ENCODE measurements around the gene SLC13A2. TPM values are rescaled to one million over a fixed set of nuclear protein-coding genes. Genes with fewer than 3 reads are reported as not detected.

The SLC13A2 gene
- total and polyA plus RNA-seq, 2 of the 4 experiments (the other 2 are of a cell fraction): not detected

- intact Hi-C loops (cut with micrococcal nuclease): loop anchor here (10.0 kb wide), 1 partner anchor 140 kb away; the partner anchor contains the start of gene SLC46A1
Measured at GRCh38 chr17:28545141-28545503, 71.7 kb downstream of the SLC13A2 start.

More at GRCh38 chr17:28545141-28545503, 71.7 kb downstream of the SLC13A2 start:
- Histone ChIP-seq H3K4me3 (ENCODE audit: insufficient read depth, low read depth, low read length) (no peak overlapping the region), H4K91ac (ENCODE audit: insufficient read depth, low read depth, low read length) (no peak overlapping the region), H3K56ac (ENCODE audit: extremely low read depth, insufficient read depth, low read length) (no peak overlapping the region), H3K9me3 (ENCODE audit: control insufficient read depth, insufficient read depth, low read length) (no peaks in the 10 kb centered on the region), H2AK5ac (ENCODE audit: low read depth, low read length) (no peak overlapping the region), H2BK5ac (ENCODE audit: low read depth, low read length, poor library complexity, severe bottlenecking) (no peak overlapping the region), H2BK120ac (ENCODE audit: low read depth, low read length) (no peak overlapping the region), H3K4ac (ENCODE audit: low read depth, low read length) (no peak overlapping the region), H3K18ac (ENCODE audit: low read depth, low read length) (no peak overlapping the region), H4K8ac (ENCODE audit: low read depth in 2 of 2, low read length in 2 of 2) (no peak overlapping the region), H3K36me3 (ENCODE audit: control insufficient read depth, insufficient read depth, low read length) (peaks cover 8% of the 10 kb centered on the region; the same call in 1 of the 2 replicates), H2BK20ac (ENCODE audit: low read depth, low read length) (no peak overlapping the region), H2AK9ac (replicated peaks; ENCODE audit: low read depth, low read length, poor library complexity) (no peak overlapping the region), H3K79me1 (ENCODE audit: low read depth in 1 of 2, low read length in 2 of 2) (peaks cover 3 to 6% of the 10 kb centered on the region in 2 experiments; a peak in 1 of 4 replicates), H3K14ac (replicated peaks; ENCODE audit: low read depth, low read length) (no peak overlapping the region), H3K9me1 (ENCODE audit: insufficient read depth, low read length) (no peaks in the 10 kb centered on the region), H3K9ac (ENCODE audit: low read depth, low read length) (no peak overlapping the region), H3K4me1 (ENCODE audit: control insufficient read depth, insufficient read depth, low read length) (no peaks in the 10 kb centered on the region), H4K5ac (ENCODE audit: low read depth, low read length) (no peak overlapping the region), H4K20me1 (ENCODE audit: insufficient read depth, low read length) (no peaks in the 10 kb centered on the region), H3K23ac (ENCODE audit: low read depth, low read length) (no peak overlapping the region), H3K27ac (ENCODE audit: insufficient read depth, low read length) (no peak overlapping the region), H3K4me2 (ENCODE audit: low read depth, low read length) (no peak overlapping the region), H2BK15ac (ENCODE audit: low read depth, low read length) (no peak overlapping the region), H3K27me3 (ENCODE audit: control insufficient read depth, insufficient read depth, low read length) (no peaks in the 10 kb centered on the region), H2AFZ (replicated peaks; ENCODE audit: low read length, poor library complexity) (no peak overlapping the region)
- POLR2A ChIA-PET (ENCODE audit: unreplicated experiment): no interaction called here
- BruUV-seq (replicated peaks): no TSS peak
- TF ChIP-seq MAZ (IDR thresholded peaks at IDR 0.05; ENCODE audit: borderline replicate concordance, low read depth, low read length) (no peak), MAFK (IDR thresholded peaks at IDR 0.05; ENCODE audit: low read depth, low read length) (no peak), CTCF (conservative IDR thresholded peaks at IDR 0.05; ENCODE audit: low read depth, low read length) (no peak), CEBPB (IDR thresholded peaks at IDR 0.05; ENCODE audit: low read depth, low read length) (no peak), POLR2A (IDR thresholded peaks at IDR 0.05; ENCODE audit: low read depth, low read length) (no peak), FOS (IDR thresholded peaks at IDR 0.05; ENCODE audit: low read depth, low read length) (no peak), NFE2L2 (IDR thresholded peaks at IDR 0.05; ENCODE audit: low read depth, low read length) (no peak), ELK1 (IDR thresholded peaks at IDR 0.05; ENCODE audit: borderline replicate concordance, low read depth, low read length) (no peak), MXI1 (IDR thresholded peaks at IDR 0.05; ENCODE audit: borderline replicate concordance, low read depth, low read length) (no peak), RAD21 (IDR thresholded peaks at IDR 0.05; ENCODE audit: low read length) (no peak), CHD1 (IDR thresholded peaks at IDR 0.05; ENCODE audit: low read depth, low read length) (no peak), BHLHE40 (IDR thresholded peaks at IDR 0.05; ENCODE audit: low read depth, low read length) (no peak), SMC3 (IDR thresholded peaks at IDR 0.05; ENCODE audit: low read depth, low read length) (no peak), USF2 (IDR thresholded peaks at IDR 0.05; ENCODE audit: low read depth, low read length) (no peak), RCOR1 (IDR thresholded peaks at IDR 0.05; ENCODE audit: insufficient replicate concordance, low read length) (no peak), RFX5 (IDR thresholded peaks at IDR 0.05; ENCODE audit: low read depth, low read length) (no peak)
- DNase-seq (no peak), ATAC-seq (ENCODE audit: low read depth) (no peak)
- in situ Hi-C loops (cut with MboI; ENCODE audit: low sequenced_read_pairs) (no loop called here), dilution Hi-C loops (cut with HindIII; ENCODE audit: low sequenced_read_pairs, unreplicated experiment) (no loop called here)
- CTCF ChIA-PET: no interaction called here
- WGBS, 2 experiments (ENCODE audit: extremely low coverage in 2 of 2, insufficient read length in 1 of 2): 51% methylated on average over 2 of the region's 2 CpGs; no CpG with 5 or more reads in 1 of the 2 experiments
